ENCODE results near the gene EZR. TPM values are rescaled to one million over a fixed set of nuclear protein-coding genes. Genes with fewer than 3 reads are reported as not detected.

The EZR gene
- total and polyA plus RNA-seq, 10 of the 15 experiments (the other 5 are each of a cell fraction or from before 2014, with no cell fraction given): 79.1 to 282 (median 161) TPM

DNA sequence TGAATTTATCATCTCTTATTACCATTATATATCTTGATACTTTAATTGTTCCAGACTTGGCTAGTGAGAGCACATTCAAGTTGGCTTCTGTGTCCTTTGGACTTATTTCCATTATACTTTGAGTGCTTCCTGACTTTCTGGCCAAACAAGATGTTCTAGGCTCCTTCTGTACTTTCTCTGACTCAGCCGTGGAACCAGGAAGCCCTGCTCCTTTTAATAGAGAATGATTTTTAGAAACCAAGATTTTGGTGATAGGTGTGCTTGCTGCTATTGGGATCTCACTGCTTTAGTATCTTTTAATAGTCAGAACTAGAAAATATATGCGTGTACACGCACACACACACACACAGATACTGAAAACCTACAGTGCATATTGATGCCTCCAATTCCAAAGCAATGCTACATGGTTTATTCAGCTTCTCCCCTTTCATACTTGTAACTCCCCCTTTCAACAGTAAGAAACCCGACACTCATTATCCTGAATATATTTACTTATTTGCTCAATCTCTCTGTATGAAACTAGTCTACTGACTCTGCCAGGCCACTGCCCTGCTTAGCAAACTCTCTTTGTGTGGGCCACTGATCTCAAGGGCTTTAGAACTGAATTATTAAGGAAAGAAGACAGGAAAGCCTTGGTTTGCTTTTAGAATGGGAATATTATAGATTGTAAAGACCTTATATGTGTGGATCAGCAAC lies 42.7 kb upstream of the EZR start:
- ChIA-PET CTCF (no interaction called here), RAD21 (ENCODE audit: unreplicated experiment) (no interaction called here), SMC1A (ENCODE audit: uncharacterized antibody, unreplicated experiment) (no interaction called here), POLR2A (no interaction called here)
- TF ChIP-seq HDGF (IDR thresholded peaks at IDR 0.05): no peak
- DNase-seq (ENCODE audit: low read depth, low spot score) (no peak), FAIRE-seq (no peak), ATAC-seq (no peak)
- in situ Hi-C loops (cut with MboI) (no loop called here), intact Hi-C loops (cut with micrococcal nuclease; ENCODE audit: unreplicated experiment) (no loop called here)
- Histone ChIP-seq H3K79me2 (ENCODE audit: control insufficient read depth, insufficient read depth, low read length) (no peaks in the 10 kb centered on the region), H4K20me1 (ENCODE audit: control insufficient read depth, insufficient read depth) (no peaks in the 10 kb centered on the region), H3K9me3 (replicated peaks; ENCODE audit: control insufficient read depth, insufficient read depth, low read length) (no peaks in the 10 kb centered on the region), H2AFZ (ENCODE audit: control insufficient read depth, low read depth, low read length) (no peak overlapping the region), H3K4me2 (ENCODE audit: control insufficient read depth, insufficient read depth) (no peak overlapping the region), H3K4me1 (ENCODE audit: control insufficient read depth, insufficient read depth, low read length) (peaks cover 9% of the 10 kb centered on the region; the same call in 1 of the 2 replicates), H3K4me3 (no peak overlapping the region), H3K9ac (ENCODE audit: control insufficient read depth, insufficient read depth, low read length) (no peak overlapping the region), H3K36me3 (ENCODE audit: control insufficient read depth in 2 of 2, insufficient read depth in 2 of 2, low read length in 1 of 2) (no peaks in the 10 kb centered on the region), H3K27ac (ENCODE audit: control insufficient read depth, insufficient read depth) (no peak overlapping the region), H3K27me3 (replicated peaks in 1 of 2; ENCODE audit: control insufficient read depth in 2 of 2, insufficient read depth in 2 of 2, low read length in 1 of 2) (no peaks in the 10 kb centered on the region)
- no TSS peak for BruUV-seq (replicated peaks)
- 64% methylated on average over 4 of the region's 4 CpGs for WGBS (ENCODE audit: insufficient coverage, insufficient replicate concordance, low lambda C conversion rate, missing lambda C conversion rate)

DNA sequence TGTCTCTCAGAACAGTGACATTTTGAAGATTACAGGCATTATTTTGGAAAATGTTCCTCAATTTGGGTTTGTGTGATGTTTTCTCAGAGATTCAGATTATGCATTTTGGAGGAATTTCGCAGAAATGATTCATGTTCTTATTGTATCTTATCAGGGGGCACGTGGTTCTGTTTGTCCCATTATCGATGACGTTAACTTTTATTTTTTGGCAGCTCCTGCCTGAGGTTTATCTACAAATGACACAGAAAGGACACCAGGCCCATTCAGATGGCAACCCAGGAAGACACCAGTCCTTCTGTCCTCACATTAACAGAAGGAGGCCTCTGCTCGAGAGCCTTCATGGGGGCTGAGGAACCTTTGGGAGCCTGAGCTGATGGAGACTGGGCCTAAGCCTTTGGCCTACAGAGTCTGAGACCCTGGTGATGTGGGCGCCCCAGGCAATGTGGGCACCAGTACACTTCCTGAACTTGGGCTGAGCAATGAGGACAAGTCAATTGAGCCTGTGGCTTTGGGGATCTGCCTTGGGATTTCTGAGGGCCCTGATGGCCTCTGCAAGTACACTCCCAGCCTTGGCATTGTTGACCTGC lies 41.2 kb upstream of the EZR start:
- TF ChIP-seq IRF4 (IDR thresholded peaks at IDR 0.05; ENCODE audit: low read depth, low read length) (no peak), GABPA (IDR thresholded peaks at IDR 0.05; ENCODE audit: low read depth) (no peak), RFX5 (IDR thresholded peaks at IDR 0.05; ENCODE audit: low read depth, low read length) (no peak), CTCF (IDR thresholded peaks at IDR 0.05 in 2 of 3, conservative IDR thresholded peaks at IDR 0.05 in 1 of 3; ENCODE audit: control insufficient read depth in 2 of 3, extremely low read depth in 1 of 3, insufficient read depth in 1 of 3, low read depth in 3 of 3, low read length in 3 of 3) (no peak), TCF12 (IDR thresholded peaks at IDR 0.05; ENCODE audit: low read depth, low read length) (no peak), STAT1 (conservative IDR thresholded peaks at IDR 0.05) (no peak)
- TF ChIP-seq, protein P1, sequence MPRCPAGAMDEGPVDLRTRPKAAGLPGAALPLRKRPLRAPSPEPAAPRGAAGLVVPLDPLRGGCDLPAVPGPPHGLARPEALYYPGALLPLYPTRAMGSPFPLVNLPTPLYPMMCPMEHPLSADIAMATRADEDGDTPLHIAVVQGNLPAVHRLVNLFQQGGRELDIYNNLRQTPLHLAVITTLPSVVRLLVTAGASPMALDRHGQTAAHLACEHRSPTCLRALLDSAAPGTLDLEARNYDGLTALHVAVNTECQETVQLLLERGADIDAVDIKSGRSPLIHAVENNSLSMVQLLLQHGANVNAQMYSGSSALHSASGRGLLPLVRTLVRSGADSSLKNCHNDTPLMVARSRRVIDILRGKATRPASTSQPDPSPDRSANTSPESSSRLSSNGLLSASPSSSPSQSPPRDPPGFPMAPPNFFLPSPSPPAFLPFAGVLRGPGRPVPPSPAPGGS (IDR thresholded peaks at IDR 0.05; ENCODE audit: borderline replicate concordance, insufficient read depth, low read depth, low read length, poor library complexity, severe bottlenecking): no peak
- Histone ChIP-seq H3K9ac (ENCODE audit: control insufficient read depth, insufficient read depth, low read length) (no peak overlapping the region), H3K79me2 (ENCODE audit: control insufficient read depth, insufficient read depth, low read length) (no peaks in the 10 kb centered on the region), H3K9me3 (replicated peaks; ENCODE audit: control insufficient read depth, insufficient read depth, low read length) (no peaks in the 10 kb centered on the region), H3K4me1 (ENCODE audit: control insufficient read depth, insufficient read depth, low read length) (no peaks in the 10 kb centered on the region), H3K4me3 (no peak overlapping the region), H3K27ac (ENCODE audit: control insufficient read depth, insufficient read depth) (no peak overlapping the region), H3K36me3 (ENCODE audit: control insufficient read depth in 2 of 2, insufficient read depth in 2 of 2, low read length in 1 of 2) (no peaks in the 10 kb centered on the region), H2AFZ (ENCODE audit: control insufficient read depth, low read depth, low read length) (no peak overlapping the region), H4K20me1 (ENCODE audit: control insufficient read depth, insufficient read depth) (no peaks in the 10 kb centered on the region), H3K27me3 (replicated peaks in 1 of 2; ENCODE audit: control insufficient read depth in 2 of 2, insufficient read depth in 2 of 2, low read length in 1 of 2) (no peaks in the 10 kb centered on the region), H3K4me2 (ENCODE audit: control insufficient read depth, insufficient read depth) (no peak overlapping the region)
- ChIA-PET POLR2A (no interaction called here), SMC1A (ENCODE audit: uncharacterized antibody, unreplicated experiment) (no interaction called here), CTCF (no interaction called here), RAD21 (ENCODE audit: unreplicated experiment) (no interaction called here)
- intact Hi-C loops (cut with micrococcal nuclease; ENCODE audit: unreplicated experiment) (no loop called here), in situ Hi-C loops (cut with MboI) (no loop called here)
- no peak for DNase-seq (ENCODE audit: low read depth, low spot score)
- no peak for ATAC-seq
- no peak for FAIRE-seq
- no TSS peak for BruUV-seq (replicated peaks)
- WGBS (ENCODE audit: insufficient coverage, insufficient replicate concordance, low lambda C conversion rate, missing lambda C conversion rate): 94% methylated on average over 6 of the region's 6 CpGs
